Activated CD4-positive, alpha-beta memory T cell treated with anti-CD3 and anti-CD28 coated beads for 36 hours (primary cell): ENCODE measurements around the gene CENPS. TPM values are rescaled to one million over a fixed set of nuclear protein-coding genes. Genes with fewer than 3 reads are reported as not detected.
"Not testable (repeated sequence)": the region's sequence is repeated elsewhere in the genome, so short reads cannot be mapped to it uniquely, and the experiment has no call there.

Source experiments
- CTCF ChIA-PET: fragments of 350-600 bp; sonication (Branson Sonifier 250); formaldehyde crosslinking; loops from one replicate; lab custom pipeline; 2021; ENCODE audit warnings: antibody characterized with exemption, inconsistent platforms; lab: Charles Lee
- POLR2A ChIA-PET: fragments of 350-600 bp; sonication (Branson Sonifier 250); formaldehyde crosslinking; loops from one replicate; lab custom pipeline; 2021; ENCODE audit warnings: antibody characterized with exemption; lab: Charles Lee
- DNase-seq: peaks from one replicate; pipeline ENCODE4 v3.0.0-alpha.2; 2020
- H3K27ac Mint-ChIP-seq: one replicate; pipeline ENCODE4 v1.8.0; 2021; ENCODE audit warnings: mixed read lengths
- H3K27me3 Mint-ChIP-seq: one replicate; pipeline ENCODE4 v1.8.0; 2021; ENCODE audit warnings: mixed read lengths
- H3K36me3 Mint-ChIP-seq: one replicate; pipeline ENCODE4 v1.8.0; 2021; ENCODE audit warnings: mixed read lengths
- H3K4me1 Mint-ChIP-seq: one replicate; pipeline ENCODE4 v1.8.0; 2021; ENCODE audit warnings: low read depth, mixed read lengths
- H3K4me3 Mint-ChIP-seq: one replicate; pipeline ENCODE4 v1.8.0; 2021; ENCODE audit warnings: mild to moderate bottlenecking, mixed read lengths
- H3K9me3 Mint-ChIP-seq: one replicate; pipeline ENCODE4 v1.8.0; 2021; ENCODE audit warnings: mixed read lengths
- intact Hi-C: fragments of 100-400 bp; cut with micrococcal nuclease; formaldehyde crosslinking; loops from one replicate; pipeline ENCODE4 v1.15.1; 2023
- total RNA-seq, 2 experiments: library from RNA; stranded (reverse); gene quantifications; one replicate each; pipeline ENCODE4 v1.2.3, GENCODE V29; 2021

Gene CENPS
- total RNA-seq, 2 experiments from 2014 or later, result 20.0 to 22.7 TPM

GRCh38 chr1:10457462-10457861 lies 27.2 kb downstream of the CENPS start:
- H3K4me1 Mint-ChIP-seq, H3K27me3 Mint-ChIP-seq, H3K9me3 Mint-ChIP-seq, H3K4me3 Mint-ChIP-seq, DNase-seq, POLR2A ChIA-PET, H3K27ac Mint-ChIP-seq, intact Hi-C loops: not testable (repeated sequence)
- H3K36me3 Mint-ChIP-seq, result peaks cover 18% of the 10 kb centered on the region
- CTCF ChIA-PET, result interaction anchor here (1.0 kb wide), 1 partner anchor 37 kb away, joined by 3 read pairs; no protein-coding TSS in a partner anchor

GRCh38 chr1:10457875-10458274 lies 27.6 kb downstream of the CENPS start:
- POLR2A ChIA-PET, result no interaction called here
- Mint-ChIP-seq H3K27ac (no peak overlapping the region), H3K27me3 (no peaks in the 10 kb centered on the region), H3K4me1 (peaks cover 2% of the 10 kb centered on the region), H3K36me3 (peaks cover 21% of the 10 kb centered on the region), H3K9me3 (no peaks in the 10 kb centered on the region), H3K4me3 (no peak overlapping the region)
- CTCF ChIA-PET, result interaction anchor here (1.0 kb wide), 1 partner anchor 37 kb away, joined by 3 read pairs; no protein-coding TSS in a partner anchor
- intact Hi-C loops, result no loop called here
- DNase-seq, result no peak

GRCh38 chr1:10459184-10459583 lies 29.0 kb downstream of the CENPS start:
- intact Hi-C loops, result no loop called here
- no peak overlapping the region for H3K27ac Mint-ChIP-seq
- no peak for DNase-seq
- no peak overlapping the region for H3K4me3 Mint-ChIP-seq
- peaks cover 2% of the 10 kb centered on the region for H3K4me1 Mint-ChIP-seq
- ChIA-PET CTCF (no interaction called here), POLR2A (no interaction called here)
- H3K9me3 Mint-ChIP-seq, result no peaks in the 10 kb centered on the region
- no peaks in the 10 kb centered on the region for H3K27me3 Mint-ChIP-seq
- peaks cover 28% of the 10 kb centered on the region for H3K36me3 Mint-ChIP-seq

DNA sequence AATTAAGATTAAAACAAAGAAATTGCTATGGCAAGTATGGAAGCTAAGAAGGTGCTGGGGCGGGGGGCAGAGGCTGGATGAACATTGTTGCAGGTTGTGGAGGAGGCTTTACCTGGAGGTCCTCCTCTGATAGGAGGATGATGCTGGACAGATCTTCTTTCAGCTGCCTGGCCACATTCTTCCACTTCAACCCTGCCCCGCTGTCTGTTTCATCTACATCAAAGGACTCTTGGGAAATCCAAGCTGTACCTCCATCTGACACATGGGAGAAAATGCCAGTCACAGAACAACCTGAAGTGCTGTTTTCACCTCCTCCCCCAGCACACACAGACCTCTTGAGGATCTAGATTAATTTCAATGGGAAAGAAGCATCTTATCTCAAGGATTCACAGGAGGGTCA lies 36.8 kb downstream of the CENPS start:
- Mint-ChIP-seq H3K27ac (no peak overlapping the region), H3K9me3 (no peaks in the 10 kb centered on the region), H3K36me3 (peaks cover 33% of the 10 kb centered on the region), H3K4me1 (peaks cover 6% of the 10 kb centered on the region), H3K4me3 (no peak overlapping the region), H3K27me3 (no peaks in the 10 kb centered on the region)
- intact Hi-C loops, result no loop called here
- DNase-seq, result no peak
- POLR2A ChIA-PET, result no interaction called here
- CTCF ChIA-PET, result no interaction called here

GRCh38 chr1:10470043-10470442 lies 39.8 kb downstream of the CENPS start:
- DNase-seq, result no peak
- intact Hi-C loops, result no loop called here
- H3K4me3 Mint-ChIP-seq, result no peak overlapping the region
- no peaks in the 10 kb centered on the region for H3K27me3 Mint-ChIP-seq
- peaks cover 22% of the 10 kb centered on the region for H3K36me3 Mint-ChIP-seq
- ChIA-PET POLR2A (no interaction called here), CTCF (interaction anchor here (2.6 kb wide), 1 partner anchor 24 kb away, joined by 13 read pairs; no protein-coding TSS in a partner anchor)
- H3K27ac Mint-ChIP-seq, result no peak overlapping the region
- peaks cover 17% of the 10 kb centered on the region for H3K4me1 Mint-ChIP-seq
- H3K9me3 Mint-ChIP-seq, result no peaks in the 10 kb centered on the region

GRCh38 chr1:10471411-10472219 lies 41.4 kb downstream of the CENPS start:
- Mint-ChIP-seq H3K9me3 (no peaks in the 10 kb centered on the region), H3K36me3 (peaks cover 21% of the 10 kb centered on the region), H3K27ac (peak overlapping the region; percentile 82), H3K4me3 (peak overlapping the region; percentile 92), H3K4me1 (peaks cover 27% of the 10 kb centered on the region), H3K27me3 (no peaks in the 10 kb centered on the region)
- POLR2A ChIA-PET, result interaction anchor here (0.9 kb wide), 1 partner anchor 41 kb away, joined by 3 read pairs; the partner anchor contains the start of gene CENPS
- DNase-seq, result peak; percentile 18
- CTCF ChIA-PET, result interaction anchor here (2.6 kb wide), 1 partner anchor 23 kb away, joined by 13 read pairs; no protein-coding TSS in a partner anchor
- intact Hi-C loops, result loop anchor here (1.0 kb wide), 1 partner anchor 41 kb away; the partner anchor contains the start of gene CENPS

GRCh38 chr1:10472220-10473144 lies 42.2 kb downstream of the CENPS start, which contains the start of gene DFFA:
TSS of gene DFFA (minus strand) at chr1:10472529. CDS start at chr1:10472458, 71 bp downstream.
- Mint-ChIP-seq H3K4me1 (peaks cover 31% of the 10 kb centered on the region), H3K9me3 (no peaks in the 10 kb centered on the region), H3K27me3 (no peaks in the 10 kb centered on the region), H3K27ac (peak within 1 kb of the TSS; percentile 82), H3K4me3 (peak within 1 kb of the TSS; percentile 92), H3K36me3 (peaks cover 18% of the 10 kb centered on the region)
- POLR2A ChIA-PET, result interaction anchor here (0.6 to 0.9 kb wide), 2 partner anchors 42 to 654 kb away, joined by 3 read pairs; partner anchors contain the start of gene CENPS
- DNase-seq, result peak; percentile 96
- intact Hi-C loops, result loop anchor here (1.0 kb wide), 1 partner anchor 42 kb away; the partner anchor contains the start of gene CENPS
- CTCF ChIA-PET, result interaction anchor here (0.6 to 2.6 kb wide), 4 partner anchors 22 to 165 kb away, joined by 3 to 13 read pairs (median 4); partner anchors contain the start of gene CORT

DNA sequence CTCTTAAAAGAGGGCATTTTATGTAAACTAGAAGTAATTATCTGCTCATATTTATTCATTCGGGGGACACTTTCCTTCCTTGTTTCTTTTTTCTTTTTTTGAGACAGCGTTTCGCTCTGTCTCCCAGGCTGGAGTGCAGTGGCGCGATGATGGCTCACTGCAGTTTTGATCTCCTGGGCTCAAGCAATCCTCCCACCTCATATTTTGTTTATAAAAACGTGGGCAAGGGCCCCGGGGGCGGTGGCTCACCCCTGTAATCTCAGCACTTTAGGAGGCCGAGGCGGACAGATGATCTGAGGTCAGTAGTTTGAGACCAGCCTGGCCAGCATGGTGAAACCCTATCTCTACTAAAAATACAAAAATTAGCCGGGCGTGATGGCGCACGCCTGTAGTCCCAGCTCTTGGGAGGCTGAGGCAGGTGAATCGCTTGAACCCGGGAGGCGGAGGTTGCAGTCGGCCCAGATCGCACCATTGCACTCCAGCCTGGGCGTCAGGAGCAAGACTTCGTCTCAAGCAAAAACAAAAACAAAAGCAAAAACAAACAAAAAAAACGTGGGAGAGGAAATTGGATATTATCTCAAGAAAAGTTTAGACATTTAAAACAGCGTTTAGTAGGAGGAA lies 43.0 kb downstream of the CENPS start:
- no peaks in the 10 kb centered on the region for H3K9me3 Mint-ChIP-seq
- intact Hi-C loops, result no loop called here
- peaks cover 11% of the 10 kb centered on the region for H3K36me3 Mint-ChIP-seq
- no peaks in the 10 kb centered on the region for H3K27me3 Mint-ChIP-seq
- POLR2A ChIA-PET, result interaction anchor here (0.6 kb wide), 1 partner anchor 655 kb away, joined by 3 read pairs; no protein-coding TSS in a partner anchor
- H3K27ac Mint-ChIP-seq, result peak overlapping the region; percentile 82
- CTCF ChIA-PET, result interaction anchor here (0.6 to 1.0 kb wide), 3 partner anchors 21 to 166 kb away, joined by 3 to 4 read pairs (median 3); partner anchors contain the start of gene CORT
- DNase-seq, result no peak
- H3K4me1 Mint-ChIP-seq, result peaks cover 34% of the 10 kb centered on the region
- peak overlapping the region; percentile 92 for H3K4me3 Mint-ChIP-seq

GRCh38 chr1:10474309-10474612 lies 44.0 kb downstream of the CENPS start:
- H3K9me3 Mint-ChIP-seq, DNase-seq, POLR2A ChIA-PET, CTCF ChIA-PET, H3K27me3 Mint-ChIP-seq, H3K36me3 Mint-ChIP-seq: not testable (repeated sequence)
- Mint-ChIP-seq H3K4me1 (peaks cover 34% of the 10 kb centered on the region), H3K27ac (peak overlapping the region; percentile 82), H3K4me3 (peak overlapping the region; percentile 93)
- intact Hi-C loops, result loop anchor here (1.0 to 2.0 kb wide), 4 partner anchors 21 to 442 kb away; partner anchors contain the start of genes PGD and UBE4B

DNA sequence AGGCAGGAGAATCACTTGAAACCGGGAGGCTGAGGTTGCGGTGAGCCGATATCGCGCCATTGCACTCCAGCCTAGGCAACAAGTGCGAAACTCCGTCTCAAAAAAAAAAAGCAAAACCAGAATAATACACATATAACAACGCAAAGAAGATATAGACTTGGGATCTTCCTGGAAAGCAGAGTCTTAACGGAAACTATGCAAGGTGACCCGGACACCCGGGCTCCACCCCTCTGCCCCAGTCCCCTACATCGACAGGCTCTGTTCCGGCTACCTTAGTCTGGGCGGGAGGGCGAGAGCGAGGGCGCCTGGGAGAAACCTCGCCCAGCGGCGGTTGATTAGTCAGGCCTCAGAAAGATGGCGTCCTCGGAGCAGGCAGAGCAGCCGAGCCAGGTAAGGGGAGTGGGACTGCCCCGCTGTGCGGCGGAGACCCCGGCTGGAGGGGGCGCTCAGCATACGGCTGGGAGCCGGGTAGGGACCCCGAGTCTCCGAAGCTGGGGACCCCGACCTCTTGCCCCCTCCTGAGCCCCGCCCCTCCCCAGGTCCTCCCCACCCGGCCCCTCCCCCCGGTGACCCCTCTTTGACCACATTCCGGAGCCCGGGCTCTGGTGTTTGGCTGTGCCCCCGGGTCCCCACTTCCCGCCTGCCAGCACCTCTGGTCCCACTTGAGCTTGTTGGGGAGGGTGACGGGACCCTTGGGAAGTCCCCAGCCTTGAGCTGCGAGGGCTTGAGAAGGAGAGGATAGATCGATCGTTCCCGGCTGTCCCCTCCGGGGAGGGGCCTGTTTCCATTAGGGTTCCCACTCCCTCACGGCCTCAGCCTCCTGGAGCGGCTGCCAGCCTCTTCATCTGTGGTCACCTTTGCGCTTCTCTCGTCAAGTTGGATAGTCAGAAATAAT lies 44.6 kb downstream of the CENPS start, which contains the start of gene PEX14:
PEX14 (plus strand) TSS at position 338 of the 895 bp plus-strand sequence; CDS start at position 355, 17 bp downstream.
- POLR2A ChIA-PET, result interaction anchor here (0.8 kb wide), 2 partner anchors 17 to 20 kb away, joined by 3 to 4 read pairs; no protein-coding TSS in a partner anchor
- Mint-ChIP-seq H3K36me3 (peaks cover 6% of the 10 kb centered on the region), H3K27ac (peak within 1 kb of the TSS; percentile 89), H3K4me3 (peak within 1 kb of the TSS; percentile 93), H3K27me3 (no peaks in the 10 kb centered on the region), H3K4me1 (peaks cover 37% of the 10 kb centered on the region), H3K9me3 (no peaks in the 10 kb centered on the region)
- peak; percentile 94 for DNase-seq
- intact Hi-C loops, result loop anchor here (1.0 to 2.0 kb wide), 4 partner anchors 20 to 443 kb away; partner anchors contain the start of genes PGD and UBE4B
- CTCF ChIA-PET, result interaction anchor here (1.0 to 1.4 kb wide), 2 partner anchors 17 to 20 kb away, joined by 4 to 18 read pairs; no protein-coding TSS in a partner anchor
